HG03175 (cell line): ENCODE measurements around the gene LRRC4C.

ENCODE experiments used
- ATAC-seq: cut with Tn5 transposase; IDR thresholded peaks from one replicate; pipeline ENCODE4 v1.9.1; 2021; ENCODE audit warnings: mild to moderate bottlenecking, moderate library complexity; ENCODE audit not compliant: unreplicated experiment

The LRRC4C gene

DNA sequence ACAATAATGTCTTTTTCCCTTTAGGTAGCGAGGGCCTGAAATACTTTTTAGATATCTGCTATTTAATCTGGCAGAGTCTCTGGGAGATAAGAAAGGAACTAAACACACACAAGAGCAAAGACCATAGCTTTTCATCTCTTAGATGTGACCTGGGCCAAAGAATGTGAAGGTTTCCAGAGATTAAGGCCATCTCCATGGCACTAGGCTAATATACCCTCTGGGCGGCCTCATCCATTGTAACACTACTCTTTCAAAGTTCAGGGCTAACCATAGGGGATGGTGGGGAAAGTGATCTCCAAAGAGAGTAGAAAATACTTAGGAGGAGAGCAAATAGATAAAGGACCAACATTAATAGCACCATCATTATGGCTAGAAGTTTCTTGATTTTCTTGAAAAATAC is 326.4 kb downstream of the LRRC4C start:
- no peak for ATAC-seq

DNA sequence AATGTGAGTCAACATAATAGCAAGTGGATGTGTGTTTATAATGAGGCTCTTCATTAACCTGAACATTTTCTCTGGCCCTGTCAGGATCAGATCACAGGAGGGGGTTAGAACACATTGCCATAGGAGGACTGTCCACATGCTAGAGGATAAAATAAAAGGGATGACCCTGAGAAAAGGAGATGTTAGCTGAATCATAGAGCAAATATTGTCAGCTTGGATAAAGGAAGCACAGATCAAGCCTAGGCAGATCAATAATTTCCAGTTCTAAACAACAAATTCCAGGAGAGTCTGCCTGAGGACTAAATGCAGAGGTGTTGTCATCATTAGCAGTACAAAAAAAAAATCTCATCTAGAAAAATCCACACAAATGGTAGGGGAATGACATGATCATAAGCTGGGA is 337.9 kb downstream of the LRRC4C start:
- ATAC-seq: no peak

DNA sequence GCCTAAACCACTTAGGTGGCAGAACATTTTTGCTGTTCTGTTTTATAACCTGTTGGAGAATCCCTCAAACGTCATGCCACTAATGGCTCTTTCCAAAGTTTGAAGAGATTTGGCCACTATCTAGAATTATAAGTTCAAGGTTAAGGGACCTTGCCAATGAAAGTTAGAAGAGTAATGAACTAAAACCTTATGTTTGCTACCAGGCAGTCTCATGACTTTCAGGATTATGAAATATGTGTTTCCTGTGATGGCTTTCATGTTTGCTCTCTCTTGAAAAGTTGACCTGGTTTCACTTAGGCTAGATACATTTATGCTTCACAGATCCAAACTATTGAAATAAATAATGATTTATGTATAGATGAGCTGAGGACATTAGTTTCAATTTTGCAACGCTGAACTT is 340.0 kb downstream of the LRRC4C start:
- no peak for ATAC-seq

DNA sequence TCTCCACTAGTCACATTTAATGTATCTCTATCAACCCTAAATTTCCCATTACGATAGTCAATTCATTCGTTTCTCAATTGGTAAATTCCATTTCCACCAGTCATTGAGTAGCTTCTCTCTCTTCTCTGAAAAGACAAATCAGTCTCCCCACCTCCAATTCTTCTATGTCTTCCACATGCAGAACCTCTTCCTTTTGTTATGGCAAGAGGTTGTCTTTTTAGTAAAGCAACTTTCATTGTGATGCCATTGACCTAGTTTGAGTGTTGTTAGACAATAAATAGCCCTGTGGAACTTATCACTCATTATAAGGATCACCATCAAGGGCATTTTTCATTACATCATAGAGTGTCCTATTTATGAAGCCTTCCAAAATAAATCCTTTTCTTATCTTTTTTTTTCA is 340.9 kb downstream of the LRRC4C start:
- ATAC-seq: no peak

DNA sequence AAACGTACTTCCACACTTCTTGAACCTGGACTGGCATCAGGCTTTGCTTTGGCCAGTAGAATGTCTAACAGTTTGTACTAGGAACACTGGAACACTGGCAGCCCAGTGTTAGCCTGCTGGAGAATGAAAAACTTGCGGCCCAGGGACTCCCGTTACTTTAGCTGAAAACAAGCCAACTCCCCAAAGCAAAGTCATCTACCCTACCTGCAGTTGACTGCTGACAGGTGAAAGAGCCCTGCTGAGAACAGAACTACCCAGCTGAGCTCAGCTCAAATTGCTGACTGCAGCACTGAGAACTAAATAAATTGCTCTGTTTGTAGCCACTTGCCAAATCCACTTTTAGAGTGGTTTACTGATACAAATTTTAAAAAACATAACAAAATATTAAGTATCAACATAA is 342.5 kb downstream of the LRRC4C start:
- ATAC-seq: no peak

DNA sequence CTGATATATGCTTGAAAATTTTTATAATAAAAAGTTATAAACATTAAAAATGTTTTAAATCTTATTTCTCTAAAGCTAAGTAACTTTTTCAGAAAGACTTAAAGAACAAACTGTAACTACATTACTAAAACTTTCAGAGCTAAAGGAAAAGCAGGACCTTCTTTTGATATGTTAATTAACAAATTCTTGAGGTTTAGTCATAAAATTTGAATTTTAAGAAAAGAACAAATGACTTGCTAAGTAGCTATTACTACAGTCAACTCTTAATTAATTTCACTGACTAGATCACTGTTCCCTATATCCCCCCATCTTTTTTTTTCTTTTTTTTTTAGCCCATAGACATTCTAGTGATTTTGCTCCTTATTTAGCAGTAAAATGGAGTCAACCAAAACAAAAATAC is 344.4 kb downstream of the LRRC4C start:
- ATAC-seq: no peak

DNA sequence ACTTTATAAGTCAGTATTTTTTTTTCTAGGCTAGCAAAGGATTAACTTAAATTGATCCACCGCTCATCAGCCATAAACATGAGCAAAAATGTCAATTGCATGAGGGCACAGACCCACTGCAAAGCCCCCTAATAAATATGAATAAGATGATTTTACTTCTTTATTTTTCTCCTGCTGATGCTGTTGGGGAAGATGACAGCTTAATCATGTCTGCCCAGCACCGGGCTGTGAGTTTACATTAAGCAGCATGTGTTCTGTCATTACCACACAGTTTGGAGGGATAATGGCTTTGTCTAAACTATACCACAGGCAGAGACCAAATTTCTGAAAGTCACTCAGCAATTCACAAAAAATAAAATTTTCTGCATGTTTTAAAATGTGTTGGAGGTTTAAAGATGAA is 346.3 kb downstream of the LRRC4C start:
- ATAC-seq: no peak

DNA sequence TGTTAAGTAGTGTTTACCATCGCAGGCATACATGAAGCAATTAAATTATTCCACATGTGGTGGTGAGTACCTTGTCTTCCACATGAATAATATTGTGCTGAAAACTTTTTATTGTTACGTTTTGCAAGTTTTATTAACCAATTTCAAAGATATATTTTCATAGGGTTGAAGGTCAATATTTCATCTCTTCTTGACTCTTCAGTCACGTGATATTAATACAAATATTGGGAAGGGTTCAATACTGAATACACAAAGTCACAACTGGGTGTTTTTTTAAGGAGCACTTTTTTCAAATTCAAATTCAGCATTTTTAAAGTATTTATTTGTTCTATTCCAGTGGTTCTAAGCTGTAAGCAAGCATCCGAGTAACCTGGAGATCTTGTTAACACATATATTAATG is 348.9 kb downstream of the LRRC4C start:
- no peak for ATAC-seq

DNA sequence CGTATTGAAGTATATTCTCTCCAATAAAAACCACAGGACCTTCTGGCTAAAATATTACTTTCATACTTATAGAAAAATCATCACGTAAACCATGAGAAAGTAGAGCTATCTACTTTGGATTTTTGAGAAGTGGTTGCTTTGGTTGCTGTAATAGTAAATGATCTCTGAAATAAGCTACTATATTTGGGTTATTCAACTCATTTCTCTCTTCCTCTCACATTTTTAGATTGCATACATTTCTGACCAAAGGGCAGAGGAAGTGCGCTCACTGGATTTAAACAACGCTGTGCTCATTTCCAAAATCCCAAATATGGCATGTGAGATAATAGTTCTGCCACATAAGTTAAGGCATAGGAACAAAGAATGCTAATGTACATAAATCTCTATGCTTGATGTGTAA is 357.0 kb downstream of the LRRC4C start:
- ATAC-seq: peak; percentile 63

DNA sequence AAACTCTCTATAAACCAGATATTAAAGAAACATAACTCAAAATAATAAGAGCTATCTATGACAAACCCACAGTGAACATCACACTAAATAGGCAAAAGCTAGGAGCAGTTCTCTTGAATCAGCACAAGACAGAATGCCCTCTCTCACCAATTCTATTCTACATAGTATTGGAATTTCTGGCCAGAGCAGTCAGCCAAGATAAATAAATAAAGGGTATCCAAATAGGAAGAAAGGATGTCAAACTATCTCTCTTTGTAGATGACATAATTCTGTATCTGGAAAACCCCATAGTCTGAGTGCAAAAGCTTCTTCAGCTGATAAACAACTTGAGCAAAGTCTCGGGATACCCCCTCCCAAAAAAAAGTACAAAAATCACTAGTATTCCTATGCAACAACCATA is 359.8 kb downstream of the LRRC4C start:
- no peak for ATAC-seq

DNA sequence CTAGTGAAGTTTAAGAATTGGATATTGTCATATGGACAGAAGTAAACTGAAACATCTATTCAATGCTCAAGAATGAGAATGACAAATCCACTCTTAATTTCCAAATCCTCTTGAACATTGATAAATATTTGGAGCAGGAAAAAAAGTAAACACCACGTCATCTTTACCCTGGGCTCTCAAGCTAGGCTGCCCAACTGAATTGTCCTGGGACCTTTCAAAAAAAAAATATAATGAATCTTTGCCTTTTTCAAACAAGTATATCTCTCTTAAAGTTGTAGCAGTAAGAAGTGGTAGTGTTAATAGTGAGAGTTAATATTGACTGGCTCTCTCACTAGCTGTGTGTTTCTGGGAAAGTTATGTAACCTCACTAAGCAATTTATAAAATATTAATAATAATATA is 374.3 kb downstream of the LRRC4C start:
- no peak for ATAC-seq

DNA sequence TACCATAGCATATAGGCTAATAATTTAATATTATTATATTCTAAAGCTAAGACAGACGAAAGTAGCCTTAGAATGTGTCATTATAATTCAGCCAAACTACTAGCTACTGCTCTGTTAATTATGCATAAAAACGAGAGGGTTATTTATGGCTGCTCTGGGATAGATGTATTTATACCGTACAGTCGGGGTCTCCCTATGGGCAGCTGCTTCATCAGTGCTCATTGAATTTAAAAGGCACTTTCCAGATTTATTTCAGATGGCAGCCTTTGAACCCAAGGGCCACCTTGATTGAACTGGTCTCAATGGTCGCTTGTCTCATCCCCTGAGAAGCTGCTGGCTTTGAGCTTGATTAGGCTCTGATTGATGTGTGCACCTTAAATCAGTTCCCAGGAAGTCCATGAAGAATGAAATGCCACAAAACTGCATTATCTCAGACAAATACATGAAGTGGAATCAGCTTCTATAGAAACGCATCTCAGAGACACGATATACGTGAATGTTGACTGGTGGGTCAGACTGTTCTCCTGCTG is 377.6 kb downstream of the LRRC4C start:
- ATAC-seq: no peak

DNA sequence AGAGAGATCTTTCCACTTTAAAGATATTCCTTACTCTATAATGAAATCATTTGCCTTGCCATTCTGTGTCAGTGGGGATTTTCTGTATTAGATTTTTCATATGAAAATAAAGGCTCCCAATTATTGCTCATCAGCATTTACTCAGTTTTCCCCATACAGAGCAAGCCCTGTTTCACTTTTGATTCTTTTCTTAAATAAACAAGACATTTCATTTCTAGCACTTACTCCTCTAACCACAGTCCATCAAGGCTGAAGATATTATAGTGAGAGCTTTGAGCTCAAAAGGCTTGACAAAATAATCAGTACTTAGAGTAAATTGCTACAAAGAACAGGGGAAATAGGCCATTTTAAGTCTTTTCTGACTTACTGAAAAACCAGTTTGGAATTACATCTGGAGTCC is 385.1 kb downstream of the LRRC4C start:
- ATAC-seq: no peak

DNA sequence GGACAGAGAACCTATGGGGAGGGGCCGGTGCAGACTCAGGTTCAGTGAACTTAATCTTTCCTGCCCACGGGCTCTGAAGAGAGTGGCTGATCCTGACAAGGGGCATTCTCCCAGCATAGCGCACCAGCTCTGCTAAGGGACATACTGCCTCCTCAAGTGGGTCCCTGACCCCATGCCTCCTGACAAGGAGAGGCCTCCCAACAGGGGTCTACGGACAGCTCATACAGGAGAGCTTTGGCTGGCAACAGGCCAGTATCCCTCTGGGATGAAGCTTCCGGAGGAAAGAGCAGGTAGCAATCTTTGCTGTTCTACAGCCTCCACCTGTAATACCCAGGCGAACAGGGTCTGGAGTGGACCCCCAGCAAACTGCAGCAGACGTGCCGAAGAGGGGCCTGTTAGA is 394.0 kb downstream of the LRRC4C start:
- ATAC-seq: no peak

DNA sequence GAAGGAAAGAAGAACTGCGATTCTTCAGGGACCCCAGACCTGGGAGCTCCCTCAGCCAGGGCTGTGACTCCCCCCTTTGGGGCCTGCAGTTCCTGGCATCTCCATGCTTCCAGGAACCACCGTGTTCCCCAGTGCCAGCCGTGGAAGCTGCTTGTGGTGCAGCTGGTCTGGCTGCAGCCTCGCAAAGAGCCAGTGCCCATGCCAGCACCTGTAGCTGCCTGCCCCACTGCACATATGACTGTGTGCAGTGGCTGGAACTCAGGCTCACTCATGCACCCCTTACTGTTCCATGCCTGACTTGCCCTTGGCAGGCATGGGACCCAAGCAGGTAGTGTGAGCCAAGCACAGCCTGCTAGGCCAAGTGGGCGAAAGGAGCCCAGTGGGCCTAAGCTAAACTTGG is 401.3 kb downstream of the LRRC4C start:
- ATAC-seq: no peak

DNA sequence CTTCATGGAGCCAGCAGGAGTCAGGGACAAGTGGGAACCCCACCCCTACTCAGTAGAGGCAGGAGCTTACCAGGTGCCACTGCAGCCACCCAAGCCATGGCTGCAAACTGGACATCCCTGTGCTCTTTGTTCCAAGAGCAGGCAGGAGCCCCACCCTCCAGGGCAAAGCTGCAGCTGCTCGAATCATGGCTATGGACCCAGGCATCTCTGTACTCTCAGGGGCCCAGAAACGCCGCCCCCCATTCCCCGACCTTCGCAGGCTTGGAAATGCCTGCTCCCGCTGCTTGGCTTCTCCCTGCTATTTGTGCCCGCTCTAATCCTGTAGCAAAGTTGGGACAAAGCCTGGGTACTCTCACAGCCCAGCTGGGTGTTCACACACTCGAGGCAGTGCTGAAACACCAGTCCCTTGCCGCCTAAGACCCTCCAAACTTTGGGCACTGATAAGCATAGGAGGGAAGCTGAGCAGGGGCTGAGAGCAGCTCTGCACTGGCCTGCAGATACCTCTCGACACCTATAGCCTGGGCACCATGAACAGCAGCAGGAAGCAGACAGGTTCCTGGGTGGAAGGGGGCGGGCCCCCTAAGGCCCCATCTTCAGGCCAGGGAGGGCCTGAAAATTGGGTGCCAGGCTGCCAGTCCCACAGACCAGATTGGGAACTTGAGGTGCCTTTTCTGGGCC is 402.4 kb downstream of the LRRC4C start:
- ATAC-seq: no peak

DNA sequence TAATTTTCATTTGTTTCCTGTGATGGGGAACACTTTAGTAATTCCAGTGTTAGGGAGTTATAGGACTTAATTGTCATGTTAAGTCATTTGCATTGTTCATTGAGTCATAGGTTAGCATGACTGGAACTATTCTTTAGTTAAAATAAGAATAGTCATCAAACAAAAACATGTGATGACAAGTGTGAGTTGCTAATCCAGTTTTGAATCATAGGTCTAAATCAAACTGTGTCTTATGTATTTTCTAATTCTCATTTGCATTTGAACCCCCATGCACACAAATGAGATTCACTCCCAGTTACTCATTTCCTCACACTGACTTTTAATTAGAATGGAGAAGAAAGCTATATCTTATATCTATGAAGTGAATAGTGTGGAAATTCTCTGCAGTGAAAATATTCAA is 405.6 kb downstream of the LRRC4C start:
- no peak for ATAC-seq

DNA sequence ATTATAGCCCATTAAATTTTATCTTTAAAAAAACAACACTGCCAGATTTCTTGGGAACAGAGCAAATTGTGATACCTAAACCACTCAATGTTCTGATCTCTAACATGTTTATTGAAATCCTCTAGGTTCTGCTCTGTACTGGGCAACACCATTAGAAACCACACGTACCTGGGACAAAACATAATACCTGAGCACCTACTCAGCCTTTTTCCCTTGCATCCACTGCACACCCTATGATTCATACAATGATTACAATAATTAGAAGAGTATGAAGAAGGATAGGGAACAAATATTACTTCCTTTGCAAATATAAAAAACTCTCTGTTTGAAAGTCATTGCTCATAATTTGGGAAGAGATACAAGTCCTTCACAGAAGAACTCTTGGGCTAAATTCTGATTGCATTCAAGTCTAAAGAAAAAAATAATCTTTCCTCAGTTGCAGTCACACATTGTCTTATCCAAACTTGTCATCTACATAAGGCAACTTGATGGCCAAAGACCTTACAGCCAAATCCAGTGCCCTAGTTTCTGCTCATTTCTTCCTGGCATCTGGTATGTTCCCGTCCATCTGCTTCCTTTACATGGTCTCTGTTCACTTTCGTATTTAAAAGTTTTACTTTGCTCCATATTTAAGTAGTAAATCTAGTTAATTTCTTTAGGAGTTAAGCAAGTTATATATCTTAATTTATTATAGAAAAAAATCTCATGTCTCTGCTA is 407.4 kb downstream of the LRRC4C start:
- ATAC-seq: no peak

DNA sequence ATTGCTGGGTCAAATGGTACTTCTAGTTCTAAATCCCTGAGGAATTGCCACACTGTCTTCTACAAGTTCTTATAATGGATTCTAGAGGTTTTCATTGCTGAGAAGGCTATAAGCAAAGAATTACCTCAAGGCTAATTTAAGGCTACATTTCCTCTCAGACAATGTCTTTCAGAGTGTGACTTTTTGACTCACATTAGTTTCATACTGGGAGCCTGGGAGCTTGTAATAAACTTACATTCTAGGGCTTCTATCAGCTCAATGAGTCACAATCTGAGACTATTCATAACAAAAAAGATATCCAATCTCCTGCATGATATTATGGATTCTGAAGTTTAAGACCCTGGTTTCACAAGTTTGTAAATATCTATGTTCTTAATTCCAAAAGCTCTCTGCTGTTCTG is 408.7 kb downstream of the LRRC4C start:
- ATAC-seq: no peak

DNA sequence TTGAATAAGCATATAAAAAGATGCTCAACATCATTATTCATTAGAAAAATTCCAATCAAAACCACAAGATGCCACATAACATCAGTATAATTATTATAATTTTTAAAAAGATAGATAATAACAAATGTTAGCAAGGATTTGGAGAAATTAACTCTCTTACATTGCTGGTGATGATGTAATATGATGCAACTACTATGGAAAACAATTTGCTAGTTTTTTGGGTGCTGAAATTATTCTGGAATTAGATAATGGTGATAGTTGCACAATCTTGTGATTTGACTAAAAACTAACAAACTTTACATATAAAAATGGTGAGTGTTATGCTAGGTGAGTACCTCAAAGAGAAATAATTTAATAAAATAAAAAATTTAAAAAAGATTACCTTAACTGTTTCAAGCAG is 412.2 kb downstream of the LRRC4C start:
- ATAC-seq: no peak

DNA sequence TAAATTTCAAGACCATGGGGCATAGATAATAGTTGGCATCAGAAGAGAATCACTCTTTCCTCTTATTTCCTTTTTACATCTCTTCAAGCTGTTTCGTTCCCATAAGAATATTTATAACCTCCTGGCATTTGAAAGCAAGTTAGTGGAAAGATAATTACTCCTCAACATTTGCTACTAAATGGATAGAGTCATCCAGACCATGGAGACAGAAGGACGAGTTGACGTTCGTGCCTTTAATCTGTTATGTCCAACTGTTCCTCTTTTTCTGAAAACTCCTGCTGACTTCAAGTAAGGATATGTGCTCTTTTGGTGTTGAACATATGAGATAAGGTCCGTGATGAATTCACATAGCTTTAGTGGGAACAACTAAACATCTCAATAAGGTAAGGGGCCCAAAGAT is 414.2 kb downstream of the LRRC4C start:
- ATAC-seq: no peak

DNA sequence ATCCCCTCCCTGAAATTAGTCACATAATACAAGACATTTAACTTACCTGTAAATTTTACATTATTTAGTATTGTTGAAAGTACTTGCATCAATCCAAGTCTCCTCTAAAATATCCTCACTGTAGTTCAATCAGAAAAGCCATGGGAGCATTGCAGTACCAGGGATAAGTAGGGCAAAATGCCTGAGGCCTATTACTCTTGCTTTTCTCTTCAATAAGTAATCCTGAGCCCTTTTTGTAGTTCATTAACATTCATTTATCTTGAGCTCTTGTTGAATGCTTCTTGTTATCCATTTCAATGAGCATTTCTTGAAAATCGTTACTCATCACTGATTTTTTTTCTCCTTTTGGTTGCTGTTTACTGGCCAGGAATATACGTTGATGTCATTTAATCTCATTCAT is 414.7 kb downstream of the LRRC4C start:
- ATAC-seq: no peak

DNA sequence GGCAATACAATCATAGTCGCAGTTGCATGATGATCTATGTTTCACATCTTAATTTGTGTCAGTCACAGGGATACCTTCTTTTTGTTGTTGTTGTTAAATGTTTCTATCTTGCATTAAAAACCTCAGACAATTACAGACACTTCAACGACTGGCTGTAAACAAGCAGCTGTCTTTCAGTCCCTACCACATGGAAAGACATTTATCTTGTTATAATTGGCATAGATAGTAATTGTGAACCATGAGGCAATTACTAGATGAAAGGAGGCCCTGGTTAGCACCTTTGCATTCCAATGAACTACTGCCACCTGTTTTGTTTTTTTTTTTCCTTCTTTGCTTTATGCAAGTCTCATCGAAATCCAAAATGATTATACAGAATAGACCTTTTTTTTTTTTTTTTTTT is 416.8 kb downstream of the LRRC4C start:
- ATAC-seq: no peak
